ENCODE data around the gene ADAMTSL2. TPM values are rescaled to one million over a fixed set of nuclear protein-coding genes. Genes with fewer than 3 reads are reported as not detected.

Gene ADAMTSL2
- total RNA-seq, 1 donor from 2014 or later: 0.54 TPM

DNA sequence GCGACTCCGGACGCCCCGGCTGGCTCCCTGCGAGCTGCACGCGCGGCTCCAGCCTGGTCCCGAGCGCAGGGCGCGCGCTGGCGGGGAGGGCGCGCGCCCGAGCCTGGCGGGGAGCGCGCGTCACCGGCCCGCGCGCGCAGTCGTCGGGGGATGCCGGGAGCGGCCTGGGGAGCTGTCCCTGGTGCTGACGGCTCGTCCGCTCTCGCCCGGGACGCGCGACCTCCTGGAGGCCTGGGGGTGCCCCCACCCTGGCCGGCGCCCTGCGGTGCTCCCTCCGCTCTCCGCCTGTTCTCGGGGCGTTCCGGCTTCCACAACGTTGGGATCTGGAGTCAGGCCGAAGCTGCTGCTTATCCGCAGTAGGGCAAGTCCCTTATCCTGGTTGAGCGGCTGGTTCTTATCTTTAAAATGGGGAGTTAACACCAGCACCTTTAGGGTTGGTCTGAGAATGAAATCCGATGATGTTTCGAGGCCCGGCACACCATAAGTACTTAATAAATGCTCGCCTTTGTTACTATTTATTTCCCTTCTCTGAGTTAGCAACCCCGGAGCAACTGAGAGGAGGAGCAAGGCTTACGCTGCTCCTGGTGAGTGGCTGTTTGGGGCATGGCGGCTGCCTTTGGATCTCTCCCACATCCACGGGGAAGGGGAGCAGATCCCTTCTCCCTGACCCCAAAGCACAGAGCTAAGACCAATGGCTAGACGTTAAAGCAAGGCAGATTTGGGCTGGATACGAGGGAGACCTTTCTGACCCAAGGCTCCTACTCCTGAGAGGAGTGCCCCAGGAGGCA lies 75.0 kb downstream of the ADAMTSL2 start, which contains the start of gene FAM163B:
Gene FAM163B, minus strand, starts transcription at position 79 of the 788 bp plus-strand sequence. CDS start 29,166 bp downstream, outside the sequence.
- Histone ChIP-seq H3K4me3 (ENCODE audit: low read depth, low read length) (no peak within 1 kb of the TSS), H3K36me3 (ENCODE audit: control insufficient read depth, insufficient read depth, low read length) (no peaks in the 10 kb centered on the region), H3K27me3 (ENCODE audit: control insufficient read depth, insufficient read depth, low read length) (peaks cover 50% of the 10 kb centered on the region)
- TF ChIP-seq, protein P1, sequence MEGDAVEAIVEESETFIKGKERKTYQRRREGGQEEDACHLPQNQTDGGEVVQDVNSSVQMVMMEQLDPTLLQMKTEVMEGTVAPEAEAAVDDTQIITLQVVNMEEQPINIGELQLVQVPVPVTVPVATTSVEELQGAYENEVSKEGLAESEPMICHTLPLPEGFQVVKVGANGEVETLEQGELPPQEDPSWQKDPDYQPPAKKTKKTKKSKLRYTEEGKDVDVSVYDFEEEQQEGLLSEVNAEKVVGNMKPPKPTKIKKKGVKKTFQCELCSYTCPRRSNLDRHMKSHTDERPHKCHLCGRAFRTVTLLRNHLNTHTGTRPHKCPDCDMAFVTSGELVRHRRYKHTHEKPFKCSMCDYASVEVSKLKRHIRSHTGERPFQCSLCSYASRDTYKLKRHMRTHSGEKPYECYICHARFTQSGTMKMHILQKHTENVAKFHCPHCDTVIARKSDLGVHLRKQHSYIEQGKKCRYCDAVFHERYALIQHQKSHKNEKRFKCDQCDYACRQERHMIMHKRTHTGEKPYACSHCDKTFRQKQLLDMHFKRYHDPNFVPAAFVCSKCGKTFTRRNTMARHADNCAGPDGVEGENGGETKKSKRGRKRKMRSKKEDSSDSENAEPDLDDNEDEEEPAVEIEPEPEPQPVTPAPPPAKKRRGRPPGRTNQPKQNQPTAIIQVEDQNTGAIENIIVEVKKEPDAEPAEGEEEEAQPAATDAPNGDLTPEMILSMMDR (IDR thresholded peaks at IDR 0.05; ENCODE audit: insufficient read depth, low read length, poor library complexity, severe bottlenecking): no peak
- no peak for DNase-seq (ENCODE audit: low read depth)

DNA sequence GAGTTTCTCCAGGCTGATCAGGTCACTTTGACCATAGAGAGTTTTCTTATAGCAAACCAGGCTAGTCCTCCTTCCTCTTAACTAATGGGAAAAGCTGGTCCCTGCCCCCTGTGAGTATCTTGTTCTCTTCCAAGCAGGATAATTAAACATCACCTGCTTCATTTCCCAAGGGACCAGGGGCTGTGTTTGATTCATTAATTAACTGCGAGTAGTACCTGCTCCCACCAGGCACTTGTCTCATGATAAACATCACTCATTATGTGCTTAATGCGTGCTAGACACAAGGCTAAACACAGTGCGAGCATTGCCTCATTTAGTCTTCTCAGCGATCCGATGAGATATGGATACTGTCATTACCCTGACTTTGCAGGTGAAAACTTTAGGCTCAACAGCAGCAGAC lies 76.3 kb downstream of the ADAMTSL2 start:
- TF ChIP-seq, protein P1 (IDR thresholded peaks at IDR 0.05; ENCODE audit: insufficient read depth, low read length, poor library complexity, severe bottlenecking): no peak
- H3K4me3 ChIP-seq (ENCODE audit: low read depth, low read length): no peak overlapping the region
- no peaks in the 10 kb centered on the region for H3K36me3 ChIP-seq (ENCODE audit: control insufficient read depth, insufficient read depth, low read length)
- H3K27me3 ChIP-seq (ENCODE audit: control insufficient read depth, insufficient read depth, low read length): peaks cover 57% of the 10 kb centered on the region
- DNase-seq (ENCODE audit: low read depth): no peak

DNA sequence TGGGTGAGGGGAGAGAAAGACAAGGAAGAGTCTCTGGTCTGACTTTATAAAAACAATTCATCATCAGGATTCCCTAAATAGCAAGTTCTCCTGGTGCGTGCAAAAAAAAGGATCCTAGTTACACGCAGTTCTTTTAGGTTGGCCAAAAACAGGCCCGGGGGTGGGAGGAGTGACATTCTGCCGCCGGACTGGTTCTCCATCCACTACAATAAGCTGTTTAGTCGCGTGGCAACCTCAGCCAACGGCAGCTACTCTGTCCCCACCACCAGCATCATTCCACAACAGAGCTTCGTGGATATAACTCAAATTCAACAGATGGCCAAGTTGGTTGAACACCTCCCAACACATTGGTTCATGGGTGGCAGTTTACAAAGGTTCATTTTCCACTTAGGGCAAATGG lies 77.5 kb downstream of the ADAMTSL2 start:
- no peak overlapping the region for H3K4me3 ChIP-seq (ENCODE audit: low read depth, low read length)
- H3K27me3 ChIP-seq (ENCODE audit: control insufficient read depth, insufficient read depth, low read length): peaks cover 56% of the 10 kb centered on the region

DNA sequence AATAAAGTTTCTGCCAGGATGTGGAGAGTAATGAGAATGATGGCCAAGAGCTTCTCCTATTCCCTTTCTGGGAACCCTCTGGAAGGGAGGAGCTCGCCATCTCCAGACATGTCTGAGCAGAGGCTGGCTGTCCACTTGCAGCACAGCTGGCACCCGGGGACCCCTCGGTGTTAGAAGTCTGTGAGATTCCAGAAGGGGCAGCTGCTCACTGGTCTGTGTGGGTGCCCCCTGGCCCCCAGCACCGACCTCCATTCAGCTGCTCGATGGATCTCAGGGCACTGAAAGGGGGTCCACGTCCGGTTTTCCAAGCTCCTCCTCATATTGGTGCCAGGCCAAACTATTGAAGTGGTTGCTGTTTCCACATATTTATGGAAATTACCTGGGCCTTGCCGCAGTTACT lies 78.3 kb downstream of the ADAMTSL2 start:
- Histone ChIP-seq H3K4me3 (ENCODE audit: low read depth, low read length) (no peak overlapping the region), H3K36me3 (ENCODE audit: control insufficient read depth, insufficient read depth, low read length) (no peaks in the 10 kb centered on the region), H3K27me3 (ENCODE audit: control insufficient read depth, insufficient read depth, low read length) (peaks cover 50% of the 10 kb centered on the region)
- DNase-seq (ENCODE audit: low read depth): no peak
- TF ChIP-seq, protein P1 (IDR thresholded peaks at IDR 0.05; ENCODE audit: insufficient read depth, low read length, poor library complexity, severe bottlenecking): no peak

More for the DNA sequence above, 77.5 kb downstream of the ADAMTSL2 start:
- H3K36me3 ChIP-seq (ENCODE audit: control insufficient read depth, insufficient read depth, low read length): no peaks in the 10 kb centered on the region
- TF ChIP-seq, protein P1 (IDR thresholded peaks at IDR 0.05; ENCODE audit: insufficient read depth, low read length, poor library complexity, severe bottlenecking): no peak
- DNase-seq (ENCODE audit: low read depth): no peak

DNA sequence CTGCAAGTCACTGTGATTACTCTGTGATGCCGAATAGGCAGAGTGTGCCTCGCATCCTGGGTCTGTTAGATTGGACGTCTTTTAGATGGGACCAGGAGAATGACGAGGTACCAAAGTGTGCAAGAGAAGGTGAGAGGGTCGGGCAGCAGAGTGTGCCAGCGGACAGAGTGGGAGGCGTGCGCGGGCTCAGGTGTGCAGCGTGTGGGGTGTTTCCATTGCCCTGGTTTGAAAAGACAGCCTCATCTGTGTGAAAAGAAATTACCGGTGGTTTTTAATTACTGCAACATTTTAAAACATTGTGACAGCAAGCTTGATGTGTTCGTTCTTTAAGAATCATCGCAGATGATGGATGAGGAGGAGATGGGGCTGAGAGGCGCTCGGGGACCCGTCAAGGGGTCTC lies 78.9 kb downstream of the ADAMTSL2 start:
- DNase-seq (ENCODE audit: low read depth): no peak
- TF ChIP-seq, protein P1 (IDR thresholded peaks at IDR 0.05; ENCODE audit: insufficient read depth, low read length, poor library complexity, severe bottlenecking): no peak
- Histone ChIP-seq H3K4me3 (ENCODE audit: low read depth, low read length) (no peak overlapping the region), H3K36me3 (ENCODE audit: control insufficient read depth, insufficient read depth, low read length) (no peaks in the 10 kb centered on the region), H3K27me3 (ENCODE audit: control insufficient read depth, insufficient read depth, low read length) (peaks cover 44% of the 10 kb centered on the region)

All from kidney epithelial cell (primary cell).